CD4-positive, alpha-beta T cell treated with Interleukin-15 for 1 hour (primary cell): ENCODE results near the gene LEPROT.
"Not testable (repeated sequence)": the region's sequence is repeated elsewhere in the genome, so short reads cannot be mapped to it uniquely, and the experiment has no call there.

ENCODE experiments used
- DNase-seq: peaks from one replicate; pipeline ENCODE4 v3.0.0-alpha.2; 2020

LEPROT gene, protein sequence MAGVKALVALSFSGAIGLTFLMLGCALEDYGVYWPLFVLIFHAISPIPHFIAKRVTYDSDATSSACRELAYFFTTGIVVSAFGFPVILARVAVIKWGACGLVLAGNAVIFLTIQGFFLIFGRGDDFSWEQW

GRCh38 chr1:65420590-65421350 is at the start of gene LEPROT, which contains the start of gene LEPR:
Gene LEPROT, plus strand, starts transcription at chr1:65420668. Its CDS starts 57 bp downstream, at chr1:65420725.
Gene LEPR, plus strand, starts transcription at chr1:65420668. Its CDS starts 144,898 bp downstream, at chr1:65565566.
- DNase-seq, result no peak

DNA sequence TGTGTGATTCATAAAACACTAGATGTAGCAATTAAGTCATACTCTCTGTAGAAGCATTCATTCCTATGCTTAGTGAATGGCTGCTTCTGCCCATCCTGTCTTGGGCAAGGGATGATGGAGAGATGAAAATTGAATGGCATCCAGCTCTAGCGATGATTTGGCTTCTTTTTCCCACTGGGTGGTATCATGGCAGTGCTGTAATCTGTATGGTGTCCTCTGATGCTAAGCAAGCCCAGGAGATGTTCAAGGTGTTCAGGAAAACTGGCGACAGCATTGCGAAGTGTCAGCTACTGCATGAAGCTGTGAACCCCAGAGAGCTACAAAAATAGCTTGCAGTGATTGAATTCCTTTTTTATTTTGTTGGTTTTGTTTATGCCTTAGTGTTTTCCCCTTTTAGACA is 48.9 kb upstream of the LEPROT start:
- no peak for DNase-seq

DNA sequence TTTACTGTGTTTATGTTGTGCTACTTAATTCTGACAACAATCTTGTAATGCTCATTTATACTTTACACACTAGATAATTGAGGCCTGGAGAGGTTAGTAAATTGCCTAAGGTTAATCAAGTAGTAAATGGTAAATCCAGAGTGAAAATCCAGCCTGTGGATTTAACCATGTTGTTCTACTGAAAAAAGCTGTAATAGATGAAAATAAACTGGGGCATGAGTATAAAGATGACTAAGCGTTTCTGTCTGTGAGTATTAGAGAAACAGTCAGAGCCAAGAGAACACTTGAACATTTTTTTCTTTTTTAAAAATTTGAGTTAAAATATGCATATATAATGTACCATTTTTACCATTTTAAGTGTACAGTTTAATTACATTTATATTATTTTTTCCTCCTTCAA is 47.9 kb upstream of the LEPROT start:
- no peak for DNase-seq

GRCh38 chr1:65377496-65378246 is 42.8 kb upstream of the LEPROT start:
- DNase-seq, result no peak

DNA sequence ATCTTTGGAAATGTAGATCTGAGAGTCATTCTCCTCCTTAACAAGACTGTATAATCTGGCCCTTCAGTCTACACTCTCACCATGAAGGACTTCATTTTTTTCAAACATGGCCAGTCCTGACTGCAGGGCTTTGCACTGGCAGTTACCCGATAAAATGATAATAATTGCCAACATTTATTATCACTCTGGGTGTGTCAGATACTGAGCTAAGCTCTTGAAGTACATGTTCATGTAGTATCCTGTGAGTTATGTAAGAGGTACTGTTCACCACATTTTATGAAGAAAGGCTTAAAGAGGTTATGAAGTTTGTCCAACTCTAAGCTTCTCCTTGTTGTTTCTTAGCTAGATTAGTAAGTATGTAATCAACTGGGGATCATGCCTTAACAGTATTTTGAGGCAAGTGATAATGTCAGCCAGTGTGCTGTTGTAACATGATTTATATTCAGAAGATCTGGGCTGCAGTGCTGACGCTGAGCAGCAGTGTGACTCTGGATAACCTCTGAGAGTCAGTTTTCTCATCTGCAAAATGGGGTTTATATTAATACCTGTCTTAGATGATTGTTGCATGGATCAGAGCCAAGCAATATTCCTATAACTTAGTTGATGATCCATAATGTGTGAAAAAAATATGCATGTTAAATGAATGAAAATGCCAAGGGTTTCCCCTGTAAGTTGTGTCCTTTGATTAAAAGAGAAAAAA is 42.1 kb upstream of the LEPROT start:
- no peak for DNase-seq

GRCh38 chr1:65384426-65384825 is 36.0 kb upstream of the LEPROT start:
- DNase-seq, result not testable (repeated sequence)

GRCh38 chr1:65386439-65386838 is 34.0 kb upstream of the LEPROT start:
- no peak for DNase-seq

GRCh38 chr1:65387821-65388220 is 32.6 kb upstream of the LEPROT start:
- no peak for DNase-seq

DNA sequence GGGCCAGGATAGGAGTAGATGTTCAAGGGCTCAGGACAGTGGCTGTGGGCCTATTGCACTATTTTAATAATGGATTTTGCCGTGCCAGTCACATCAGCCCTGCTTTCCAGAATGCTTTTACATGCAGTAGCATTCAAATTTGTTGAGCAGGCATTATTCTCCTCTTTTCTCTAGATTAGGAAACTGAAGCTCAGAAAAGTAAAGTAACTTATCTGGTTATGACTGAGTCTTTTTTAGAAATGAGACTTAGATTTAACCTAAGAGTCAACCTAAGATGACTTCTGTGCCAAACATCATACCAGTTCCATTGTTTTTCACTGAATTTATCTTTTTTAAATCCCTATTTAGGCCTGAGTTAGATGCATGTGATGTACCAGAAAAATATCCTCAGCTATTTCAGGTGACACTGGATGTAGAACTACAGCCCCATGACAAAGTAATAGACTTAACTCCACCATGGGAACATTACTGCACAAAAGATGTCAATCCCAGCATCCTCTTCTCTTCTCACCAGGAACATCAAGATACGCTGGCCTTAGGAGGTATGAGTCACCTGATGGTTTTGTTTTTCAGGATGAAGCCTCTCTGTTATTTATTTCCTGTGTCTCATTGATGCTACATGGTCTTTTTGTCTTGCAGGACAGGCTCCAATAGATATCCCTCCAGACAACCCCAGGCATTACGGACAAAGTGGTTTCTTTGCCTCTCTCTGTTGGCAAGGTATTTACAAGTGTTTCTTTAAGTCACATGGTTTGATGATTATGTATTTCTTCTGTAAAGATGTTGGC is 31.4 kb upstream of the LEPROT start:
- DNase-seq, result no peak

DNA sequence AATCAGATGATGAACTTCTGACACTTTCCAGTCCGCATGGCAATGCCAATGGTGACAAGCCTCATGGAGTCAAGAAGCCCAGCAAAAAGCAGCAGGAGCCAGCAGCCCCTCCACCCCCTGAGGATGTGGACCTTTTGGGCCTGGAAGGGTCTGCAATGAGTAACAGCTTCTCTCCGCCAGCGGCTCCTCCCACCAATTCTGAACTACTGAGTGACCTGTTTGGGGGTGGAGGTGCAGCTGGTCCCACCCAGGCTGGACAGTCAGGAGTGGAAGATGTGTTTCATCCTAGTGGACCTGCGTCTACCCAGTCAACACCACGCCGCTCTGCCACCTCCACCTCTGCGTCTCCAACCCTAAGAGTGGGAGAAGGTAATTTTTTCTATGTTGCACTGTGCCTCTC is 28.0 kb upstream of the LEPROT start:
- DNase-seq, result no peak

GRCh38 chr1:65393347-65393746 is 27.1 kb upstream of the LEPROT start:
- no peak for DNase-seq

GRCh38 chr1:65393928-65394327 is 26.5 kb upstream of the LEPROT start:
- no peak for DNase-seq

DNA sequence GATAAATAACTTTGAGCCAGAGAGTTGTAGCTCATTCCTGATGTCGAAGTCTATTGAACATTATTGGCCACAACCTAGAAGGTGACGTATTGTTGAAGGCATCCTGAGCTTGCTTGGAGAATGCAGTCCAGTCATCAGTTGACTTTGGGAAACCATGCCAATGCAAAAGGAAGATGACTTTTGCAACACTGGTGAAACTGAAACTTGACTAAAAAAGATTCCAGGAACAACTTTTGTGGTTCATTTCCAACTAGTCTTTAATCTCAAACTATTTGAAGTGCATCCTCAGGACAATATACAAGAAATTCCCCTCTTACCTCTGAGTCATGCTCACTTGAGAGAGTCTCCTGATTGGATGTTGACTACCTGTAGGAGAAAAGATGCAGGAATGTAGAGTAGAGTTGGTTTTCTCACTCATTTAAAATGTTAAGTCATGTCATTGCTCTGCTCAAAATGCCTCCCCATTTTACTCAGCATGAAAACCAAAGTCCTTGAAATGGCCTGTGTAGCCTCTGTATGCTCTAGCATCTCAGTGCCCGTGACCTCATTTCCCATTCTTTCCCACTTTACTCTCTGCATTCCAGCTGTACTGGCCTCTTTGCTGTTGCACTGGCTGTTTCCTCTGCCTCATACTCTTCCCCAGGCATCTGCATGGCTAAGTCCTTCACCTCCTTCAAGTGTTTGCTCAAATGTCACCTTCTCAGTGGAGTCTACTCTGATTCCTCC is 24.4 kb upstream of the LEPROT start:
- no peak for DNase-seq

GRCh38 chr1:65398083-65398482 is 22.4 kb upstream of the LEPROT start:
- no peak for DNase-seq

- DNase-seq, result no peak
Measured at GRCh38 chr1:65399003-65399402, 21.5 kb upstream of the LEPROT start.

DNA sequence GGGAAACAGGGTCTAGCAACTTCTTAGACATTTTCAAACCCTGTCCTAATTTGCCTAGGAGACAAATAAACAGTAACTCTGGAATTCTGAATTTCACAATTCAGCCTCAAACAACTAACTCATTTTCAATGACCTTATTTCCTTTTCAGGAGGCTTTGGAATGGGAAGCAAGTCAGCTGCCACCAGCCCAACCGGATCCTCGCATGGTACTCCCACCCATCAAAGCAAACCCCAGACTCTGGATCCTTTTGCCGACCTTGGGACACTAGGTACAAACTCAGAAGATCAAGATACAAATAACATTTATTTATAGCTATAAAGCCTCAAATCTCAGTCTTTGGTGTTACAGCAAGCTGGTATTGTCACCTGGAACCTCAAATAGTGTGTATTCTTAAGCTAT is 18.9 kb upstream of the LEPROT start:
- DNase-seq, result no peak

GRCh38 chr1:65404941-65405340 is 15.5 kb upstream of the LEPROT start:
- no peak for DNase-seq

GRCh38 chr1:65407877-65408276 is 12.6 kb upstream of the LEPROT start:
- DNase-seq, result no peak

GRCh38 chr1:65409314-65409713 is 11.2 kb upstream of the LEPROT start:
- no peak for DNase-seq

DNA sequence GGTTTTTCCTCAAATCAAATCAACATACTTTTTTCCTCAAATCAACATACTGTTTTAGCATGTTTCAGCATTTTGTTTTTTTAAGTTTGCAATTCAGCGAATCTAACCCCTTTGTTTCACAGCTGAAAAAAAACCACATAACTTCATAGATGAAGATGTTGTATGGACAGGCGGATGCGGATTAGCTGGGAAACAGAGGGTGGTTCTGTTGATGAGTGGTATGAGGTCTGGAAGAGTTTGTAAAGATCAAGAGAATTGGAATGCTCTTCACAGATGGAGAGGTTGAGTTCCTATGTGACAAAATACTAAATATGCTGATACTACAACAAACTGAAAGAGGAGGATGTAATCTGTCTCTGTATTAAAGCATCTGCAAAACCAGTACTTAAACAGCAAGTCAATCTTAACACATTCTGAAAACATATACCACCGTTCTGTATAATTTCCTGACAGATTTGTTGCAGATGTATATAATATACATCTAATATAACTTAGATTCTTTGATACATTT is 10.6 kb upstream of the LEPROT start:
- DNase-seq, result no peak

DNA sequence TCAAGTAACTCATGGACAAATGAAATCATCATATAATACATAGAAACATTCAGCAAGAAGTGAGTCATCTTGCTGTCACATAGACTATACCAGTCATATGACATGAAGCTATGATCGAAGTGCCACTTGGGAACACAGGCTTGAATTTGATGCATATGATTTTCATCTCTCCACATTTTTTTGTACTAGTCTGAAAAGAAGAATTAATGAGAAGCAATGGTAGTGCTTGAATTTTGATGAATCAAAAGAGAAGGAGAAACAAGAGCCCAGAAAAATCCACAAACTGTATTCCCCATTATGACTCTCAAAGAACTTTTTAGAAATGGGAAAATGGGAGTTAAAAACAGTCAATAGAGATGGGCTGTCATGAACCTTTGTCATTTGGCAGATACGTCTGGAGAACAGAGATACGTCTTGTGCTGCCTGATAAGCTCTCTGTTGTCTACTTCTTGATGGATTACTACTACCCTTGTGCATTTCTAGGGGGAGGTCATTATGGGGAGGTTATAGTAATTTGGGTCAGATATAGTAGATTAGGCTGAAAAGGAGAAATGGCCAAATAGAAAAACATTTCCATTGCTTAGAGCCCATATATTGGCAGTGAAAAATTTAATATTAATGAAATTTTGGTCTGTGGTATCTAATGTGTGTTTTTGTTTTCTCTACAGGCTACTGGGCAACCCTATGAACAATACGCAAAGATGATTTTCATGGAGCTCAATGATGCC is 8.0 kb upstream of the LEPROT start:
- DNase-seq, result no peak
